Measurements from ENCODE around the gene MACROD1. TPM values are rescaled to one million over a fixed set of nuclear protein-coding genes. Genes with fewer than 3 reads are reported as not detected.

MACROD1 gene
- polyA plus RNA-seq, 4 donors = 15.1 to 23.2 (median 19.5) TPM

GRCh38 chr11:64022125-64022784, 143.7 kb downstream of the MACROD1 start:
- DNase-seq (ENCODE audit: low read depth in 4 of 4, low spot score in 2 of 4) = no peak

- DNase-seq (ENCODE audit: low read depth in 4 of 4, low spot score in 2 of 4) = no peak
Measured at GRCh38 chr11:64021757-64022093, 144.2 kb downstream of the MACROD1 start.

- DNase-seq (ENCODE audit: low read depth in 4 of 4, low spot score in 2 of 4) = no peak
Measured at GRCh38 chr11:64020976-64021756, 144.7 kb downstream of the MACROD1 start.

GRCh38 chr11:64019106-64020037, 146.5 kb downstream of the MACROD1 start:
- no peak for DNase-seq (ENCODE audit: low read depth in 4 of 4, low spot score in 2 of 4)

GRCh38 chr11:64018310-64018709, 147.6 kb downstream of the MACROD1 start:
- no peak for DNase-seq (ENCODE audit: low read depth in 4 of 4, low spot score in 2 of 4)

- no peak for DNase-seq (ENCODE audit: low read depth in 4 of 4, low spot score in 2 of 4)
Measured at GRCh38 chr11:64017945-64018224, 148.0 kb downstream of the MACROD1 start.

GRCh38 chr11:64015935-64016845, 149.7 kb downstream of the MACROD1 start:
- no peak for DNase-seq (ENCODE audit: low read depth in 4 of 4, low spot score in 2 of 4)

- DNase-seq (ENCODE audit: low read depth in 4 of 4, low spot score in 2 of 4) = no peak
Measured at GRCh38 chr11:64015510-64015909, 150.4 kb downstream of the MACROD1 start.

- no peak for DNase-seq (ENCODE audit: low read depth in 4 of 4, low spot score in 2 of 4)
Measured at GRCh38 chr11:64014356-64014755, 151.6 kb downstream of the MACROD1 start.

- no peak for DNase-seq (ENCODE audit: low read depth in 4 of 4, low spot score in 2 of 4)
Measured at GRCh38 chr11:64013141-64013896, 152.6 kb downstream of the MACROD1 start.

GRCh38 chr11:64011371-64011770, 154.5 kb downstream of the MACROD1 start:
- no peak for DNase-seq (ENCODE audit: low read depth in 4 of 4, low spot score in 2 of 4)

GRCh38 chr11:64010783-64011182, 155.1 kb downstream of the MACROD1 start:
- no peak for DNase-seq (ENCODE audit: low read depth in 4 of 4, low spot score in 2 of 4)

- no peak for DNase-seq (ENCODE audit: low read depth in 4 of 4, low spot score in 2 of 4)
Measured at GRCh38 chr11:64009710-64010109, 156.2 kb downstream of the MACROD1 start.

GRCh38 chr11:64008914-64009633, 156.8 kb downstream of the MACROD1 start:
- DNase-seq (ENCODE audit: low read depth in 4 of 4, low spot score in 2 of 4) = no peak

- DNase-seq (ENCODE audit: low read depth in 4 of 4, low spot score in 2 of 4) = no peak
Measured at GRCh38 chr11:64008283-64008913, 157.5 kb downstream of the MACROD1 start.

GRCh38 chr11:64007629-64008282, 158.2 kb downstream of the MACROD1 start:
- DNase-seq (ENCODE audit: low read depth in 4 of 4, low spot score in 2 of 4) = no peak

- no peak for DNase-seq (ENCODE audit: low read depth in 4 of 4, low spot score in 2 of 4)
Measured at GRCh38 chr11:64007160-64007628, 158.7 kb downstream of the MACROD1 start.

GRCh38 chr11:64006398-64006797, 159.5 kb downstream of the MACROD1 start:
- DNase-seq (ENCODE audit: low read depth in 4 of 4, low spot score in 2 of 4) = no peak

Measured in left renal cortex interstitium (tissue), 4 donors.